Liver (tissue), 9 donors: ENCODE results near the gene TMEM89. TPM values are rescaled to one million over a fixed set of nuclear protein-coding genes. Genes with fewer than 3 reads are reported as not detected.

Experiments used
- DNase-seq: peaks from one replicate; pipeline ENCODE4 v3.0.0-alpha.2; 2017; ENCODE audit warnings: low spot score
- H3K27ac ChIP-seq, 2 donors: one replicate each; pipeline ENCODE4 v1.7.0; 2013; ENCODE audit warnings: inconsistent platforms in 2 of 2, low read length in 2 of 2, control low read depth in 1 of 2, low read depth in 1 of 2, mild to moderate bottlenecking in 1 of 2
- H3K27me3 ChIP-seq, 4 donors: one replicate each; pipeline versions ENCODE4 v1.6.1 to v1.7.0; 2013; ENCODE audit warnings: low read length in 3 of 4, inconsistent platforms in 1 of 4, mild to moderate bottlenecking in 1 of 4, moderate library complexity in 1 of 4; ENCODE audit not compliant: control insufficient read depth in 4 of 4, insufficient read depth in 4 of 4
- H3K36me3 ChIP-seq, 4 donors: one replicate each; pipeline versions ENCODE4 v1.6.1 to v1.7.0; 2013; ENCODE audit warnings: low read length in 3 of 4, mild to moderate bottlenecking in 3 of 4, low read depth in 1 of 4, moderate library complexity in 1 of 4; ENCODE audit not compliant: control insufficient read depth in 4 of 4, insufficient read depth in 3 of 4
- H3K4me1 ChIP-seq, 4 donors: one replicate each; pipeline versions ENCODE4 v1.6.1 to v1.7.0; 2013; ENCODE audit warnings: low read length in 3 of 4, mild to moderate bottlenecking in 3 of 4, moderate library complexity in 1 of 4; ENCODE audit not compliant: control insufficient read depth in 4 of 4, insufficient read depth in 4 of 4
- H3K4me3 ChIP-seq, 3 donors: one replicate each; pipeline versions ENCODE4 v1.6.1 to v1.7.0; 2013; ENCODE audit warnings: low read length in 3 of 3, control low read depth in 1 of 3, low read depth in 1 of 3, mild to moderate bottlenecking in 1 of 3
- H3K9ac ChIP-seq, 2 donors: one replicate each; pipeline ENCODE4 v1.7.0; 2013; ENCODE audit warnings: low read length in 2 of 2, mild to moderate bottlenecking in 2 of 2, moderate library complexity in 2 of 2, control low read depth in 1 of 2, low read depth in 1 of 2
- H3K9me3 ChIP-seq, 4 donors: one replicate each; pipeline versions ENCODE4 v1.6.1 to v1.7.0; 2013; ENCODE audit warnings: low read length in 3 of 4; ENCODE audit not compliant: control insufficient read depth in 4 of 4
- EGR1 ChIP-seq, 2 donors: IDR thresholded peaks; 2 replicates each; pipeline ENCODE4 v1.6.1; 2016 to 2018; ENCODE audit warnings: antibody characterized with exemption in 2 of 2, low read depth in 2 of 2
- GABPA ChIP-seq, 2 donors: IDR thresholded peaks in 1 of 2; conservative IDR thresholded peaks in 1 of 2; 2 replicates each; pipeline ENCODE4 v1.6.1; 2016; ENCODE audit warnings: antibody characterized with exemption in 2 of 2, mild to moderate bottlenecking in 1 of 2, moderate library complexity in 1 of 2
- HNF4A ChIP-seq, 2 donors: conservative IDR thresholded peaks; 2 replicates each; pipeline ENCODE4 v1.6.1; 2016; ENCODE audit warnings: antibody characterized with exemption in 2 of 2, mild to moderate bottlenecking in 2 of 2
- HNF4G ChIP-seq: IDR thresholded peaks from 2 replicates; pipeline ENCODE4 v1.6.1; 2016; ENCODE audit warnings: antibody characterized with exemption
- NR2F2 ChIP-seq: IDR thresholded peaks from 2 replicates; pipeline ENCODE4 v1.6.1; 2016; ENCODE audit warnings: antibody characterized with exemption
- RAD21 ChIP-seq, 2 donors: IDR thresholded peaks; 2 replicates each; pipeline ENCODE4 v1.6.1; 2016; ENCODE audit warnings: antibody characterized with exemption in 2 of 2, mild to moderate bottlenecking in 2 of 2
- RXRA ChIP-seq, 2 donors: IDR thresholded peaks; 2 replicates each; pipeline ENCODE4 v1.6.1; 2017 to 2018; ENCODE audit warnings: antibody characterized with exemption in 2 of 2, mild to moderate bottlenecking in 1 of 2
- SP1 ChIP-seq: IDR thresholded peaks from 2 replicates; pipeline ENCODE4 v1.6.1; 2018; ENCODE audit warnings: antibody characterized with exemption, mild to moderate bottlenecking
- TAF1 ChIP-seq: conservative IDR thresholded peaks from 2 replicates; pipeline ENCODE4 v1.6.1; 2016; ENCODE audit warnings: antibody characterized with exemption, mild to moderate bottlenecking
- YY1 ChIP-seq: IDR thresholded peaks from 2 replicates; pipeline ENCODE4 v1.6.1; 2016; ENCODE audit warnings: antibody characterized with exemption, mild to moderate bottlenecking
- WGBS: extraction: QIAGEN DNeasy Blood & Tissue Kit; methylation state at CpG from one replicate; pipeline ENCODE4 v1.1.7; 2013; 5-methylcytosine and 5-hydroxymethylcytosine counted together
- polyA plus RNA-seq, 2 donors: library from polyadenylated mRNA; stranded (reverse) in 1 of 2; unstranded in 1 of 2; fragments of 200-250 nt in 1 of 2; fragments of >200 nt in 1 of 2; fragmentation: Nextera tagmentation in 1 of 2; extraction: Ambion mirVana in 1 of 2; gene quantifications; one replicate each; pipeline versions ENCODE4 v1.2.1 to v1.2.3, GENCODE V29; 2013 to 2015
- total RNA-seq, 2 donors: library from RNA; depleted of rRNA; stranded (reverse); fragments of >200 nt; gene quantifications; one replicate each; pipeline ENCODE4 v1.2.3, GENCODE V29; 2014
- TF ChIP-seq, protein P1 (sequence below): IDR thresholded peaks from 2 replicates; pipeline ENCODE4 v1.6.1; 2016; ENCODE audit warnings: antibody characterized with exemption
- TF ChIP-seq, protein P2 (sequence below): IDR thresholded peaks from 2 replicates; pipeline ENCODE4 v1.6.1; 2016; ENCODE audit warnings: antibody characterized with exemption
- TF ChIP-seq, protein P3 (sequence below): IDR thresholded peaks from 2 replicates; pipeline ENCODE4 v1.6.1; 2016; ENCODE audit warnings: antibody characterized with exemption, mild to moderate bottlenecking
- TF ChIP-seq, protein P4 (sequence below): IDR thresholded peaks from 2 replicates; pipeline ENCODE4 v1.6.1; 2016; ENCODE audit warnings: antibody characterized with exemption
- donor health status: healthy.
- donor health status: healthy.
- donor health status: healthy.
- donor health status: healthy.
- donor health status: healthy.

TMEM89 gene
- total and polyA plus RNA-seq, 4 donors = not detected

DNA sequence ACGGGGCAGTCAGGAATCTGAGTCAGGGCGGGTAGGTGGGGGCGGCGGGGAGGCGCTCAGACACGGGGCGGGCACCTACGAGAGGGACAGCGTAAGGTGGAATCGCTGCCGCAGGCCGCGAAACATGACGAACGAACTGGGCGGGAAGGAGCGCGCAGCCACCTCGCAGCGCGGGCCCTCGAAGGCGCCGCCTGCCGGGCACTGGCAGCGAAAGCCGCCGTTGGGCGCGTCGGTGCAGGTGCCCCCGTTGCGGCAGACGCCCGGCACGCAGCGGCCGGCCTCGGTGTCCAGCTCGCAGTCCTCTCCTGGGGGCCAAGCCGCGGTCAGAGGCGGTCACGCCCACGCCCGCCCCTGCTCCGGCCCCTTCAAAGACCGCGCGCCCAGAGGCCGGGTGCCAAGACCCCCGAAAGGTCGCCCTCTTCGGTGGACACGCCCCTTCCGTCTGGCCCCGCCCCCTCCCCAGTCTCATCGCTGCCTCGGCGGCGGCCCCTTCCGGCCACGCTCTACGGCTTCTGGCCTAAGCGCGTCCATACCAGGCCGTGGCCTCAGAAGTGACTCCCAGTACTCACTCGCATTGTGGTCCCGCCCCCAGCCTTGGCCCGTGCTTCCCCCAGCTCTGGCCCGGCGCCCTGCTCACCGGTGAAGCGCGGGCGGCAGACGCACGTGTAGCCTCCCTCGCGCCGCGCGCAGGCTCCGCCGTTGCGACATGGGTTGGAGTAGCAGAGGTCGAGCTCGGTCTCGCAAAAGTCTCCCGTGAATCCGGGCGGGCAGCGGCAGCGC, 34.7 kb upstream of the TMEM89 start (continued):
- TF ChIP-seq, protein P1, sequence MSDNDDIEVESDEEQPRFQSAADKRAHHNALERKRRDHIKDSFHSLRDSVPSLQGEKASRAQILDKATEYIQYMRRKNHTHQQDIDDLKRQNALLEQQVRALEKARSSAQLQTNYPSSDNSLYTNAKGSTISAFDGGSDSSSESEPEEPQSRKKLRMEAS = no peak
- no peak for TF ChIP-seq RXRA (IDR thresholded peaks at IDR 0.05)
- TF ChIP-seq GABPA (IDR thresholded peaks at IDR 0.05 in 1 of 2, conservative IDR thresholded peaks at IDR 0.05 in 1 of 2) = peak in 1 of 2 donors; percentile 69

DNA sequence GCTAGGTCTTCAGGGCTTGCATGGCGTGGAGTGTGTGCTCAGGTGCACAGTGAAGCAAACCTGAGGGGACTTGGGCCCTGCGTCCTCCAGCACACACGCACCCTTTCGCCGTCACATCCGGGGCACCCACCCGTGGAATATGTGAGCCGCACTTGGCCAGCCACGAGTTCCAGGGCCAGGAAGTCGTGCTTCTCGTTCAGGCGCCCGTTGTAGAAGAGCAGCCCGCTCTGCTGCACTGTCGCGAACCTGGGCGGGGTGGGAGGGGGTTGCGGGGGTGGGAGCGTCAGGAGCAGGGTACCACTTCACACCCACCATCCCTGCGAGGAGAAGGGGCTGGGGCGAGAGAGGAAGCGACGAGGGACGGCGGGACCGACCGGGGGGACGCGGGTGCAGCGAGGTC, 34.0 kb upstream of the TMEM89 start:
- TF ChIP-seq NR2F2 = no peak
- TF ChIP-seq EGR1 (IDR thresholded peaks at IDR 0.05; ENCODE audit: low read depth in 2 of 2) = no peak
- no peak for TF ChIP-seq HNF4G
- TF ChIP-seq, protein P2, sequence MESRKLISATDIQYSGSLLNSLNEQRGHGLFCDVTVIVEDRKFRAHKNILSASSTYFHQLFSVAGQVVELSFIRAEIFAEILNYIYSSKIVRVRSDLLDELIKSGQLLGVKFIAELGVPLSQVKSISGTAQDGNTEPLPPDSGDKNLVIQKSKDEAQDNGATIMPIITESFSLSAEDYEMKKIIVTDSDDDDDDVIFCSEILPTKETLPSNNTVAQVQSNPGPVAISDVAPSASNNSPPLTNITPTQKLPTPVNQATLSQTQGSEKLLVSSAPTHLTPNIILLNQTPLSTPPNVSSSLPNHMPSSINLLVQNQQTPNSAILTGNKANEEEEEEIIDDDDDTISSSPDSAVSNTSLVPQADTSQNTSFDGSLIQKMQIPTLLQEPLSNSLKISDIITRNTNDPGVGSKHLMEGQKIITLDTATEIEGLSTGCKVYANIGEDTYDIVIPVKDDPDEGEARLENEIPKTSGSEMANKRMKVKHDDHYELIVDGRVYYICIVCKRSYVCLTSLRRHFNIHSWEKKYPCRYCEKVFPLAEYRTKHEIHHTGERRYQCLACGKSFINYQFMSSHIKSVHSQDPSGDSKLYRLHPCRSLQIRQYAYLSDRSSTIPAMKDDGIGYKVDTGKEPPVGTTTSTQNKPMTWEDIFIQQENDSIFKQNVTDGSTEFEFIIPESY = no peak
- Histone ChIP-seq H3K9ac (no peak overlapping the region), H3K9me3 (peaks cover 0 to under 1% (median 0%) of the 10 kb centered on the region in 4 donors), H3K4me3 (peak overlapping the region in 1 of 3 donors; percentile 59), H3K27me3 (no peaks in the 10 kb centered on the region), H3K36me3 (no peaks in the 10 kb centered on the region), H3K4me1 (peaks cover 0 to 9% (median under 1%) of the 10 kb centered on the region in 4 donors), H3K27ac (no peak overlapping the region)
- WGBS = 35% methylated on average over 30 of the region's 30 CpGs
- DNase-seq = no peak

DNA sequence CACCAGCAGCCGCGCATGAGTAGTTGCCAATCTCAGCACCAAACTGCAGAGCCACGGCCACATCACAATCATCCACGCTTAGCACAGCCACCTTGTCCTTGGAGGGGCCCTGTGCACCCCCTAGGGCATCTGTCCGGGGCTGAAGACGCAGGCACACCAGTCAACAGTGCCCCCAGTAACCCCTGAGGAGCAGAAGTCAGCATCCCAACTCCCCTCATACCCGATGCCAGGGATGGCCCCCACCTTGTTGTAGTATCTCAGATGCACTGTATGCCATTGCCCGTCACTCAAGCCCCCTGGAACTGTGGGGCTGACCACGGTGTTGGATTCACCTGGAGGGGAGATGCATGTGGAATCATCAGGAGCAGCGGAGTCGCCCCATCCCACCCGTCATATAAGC, 33.5 kb upstream of the TMEM89 start:
- H3K27ac ChIP-seq = no peak overlapping the region
- peaks cover 0 to 9% (median under 1%) of the 10 kb centered on the region in 4 donors for H3K4me1 ChIP-seq
- H3K4me3 ChIP-seq = no peak overlapping the region
- no peaks in the 10 kb centered on the region for H3K9me3 ChIP-seq
- WGBS = 97% methylated on average over 12 of the region's 12 CpGs
- no peaks in the 10 kb centered on the region for H3K36me3 ChIP-seq
- H3K27me3 ChIP-seq = no peaks in the 10 kb centered on the region
- no peak for DNase-seq
- no peak overlapping the region for H3K9ac ChIP-seq
- TF ChIP-seq YY1 = no peak
- TF ChIP-seq, protein P3, sequence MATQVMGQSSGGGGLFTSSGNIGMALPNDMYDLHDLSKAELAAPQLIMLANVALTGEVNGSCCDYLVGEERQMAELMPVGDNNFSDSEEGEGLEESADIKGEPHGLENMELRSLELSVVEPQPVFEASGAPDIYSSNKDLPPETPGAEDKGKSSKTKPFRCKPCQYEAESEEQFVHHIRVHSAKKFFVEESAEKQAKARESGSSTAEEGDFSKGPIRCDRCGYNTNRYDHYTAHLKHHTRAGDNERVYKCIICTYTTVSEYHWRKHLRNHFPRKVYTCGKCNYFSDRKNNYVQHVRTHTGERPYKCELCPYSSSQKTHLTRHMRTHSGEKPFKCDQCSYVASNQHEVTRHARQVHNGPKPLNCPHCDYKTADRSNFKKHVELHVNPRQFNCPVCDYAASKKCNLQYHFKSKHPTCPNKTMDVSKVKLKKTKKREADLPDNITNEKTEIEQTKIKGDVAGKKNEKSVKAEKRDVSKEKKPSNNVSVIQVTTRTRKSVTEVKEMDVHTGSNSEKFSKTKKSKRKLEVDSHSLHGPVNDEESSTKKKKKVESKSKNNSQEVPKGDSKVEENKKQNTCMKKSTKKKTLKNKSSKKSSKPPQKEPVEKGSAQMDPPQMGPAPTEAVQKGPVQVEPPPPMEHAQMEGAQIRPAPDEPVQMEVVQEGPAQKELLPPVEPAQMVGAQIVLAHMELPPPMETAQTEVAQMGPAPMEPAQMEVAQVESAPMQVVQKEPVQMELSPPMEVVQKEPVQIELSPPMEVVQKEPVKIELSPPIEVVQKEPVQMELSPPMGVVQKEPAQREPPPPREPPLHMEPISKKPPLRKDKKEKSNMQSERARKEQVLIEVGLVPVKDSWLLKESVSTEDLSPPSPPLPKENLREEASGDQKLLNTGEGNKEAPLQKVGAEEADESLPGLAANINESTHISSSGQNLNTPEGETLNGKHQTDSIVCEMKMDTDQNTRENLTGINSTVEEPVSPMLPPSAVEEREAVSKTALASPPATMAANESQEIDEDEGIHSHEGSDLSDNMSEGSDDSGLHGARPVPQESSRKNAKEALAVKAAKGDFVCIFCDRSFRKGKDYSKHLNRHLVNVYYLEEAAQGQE = no peak
- no peak for TF ChIP-seq HNF4G
- TF ChIP-seq RAD21 (IDR thresholded peaks at IDR 0.05) = no peak
- TF ChIP-seq HNF4A (conservative IDR thresholded peaks at IDR 0.05) = no peak
- no peak for TF ChIP-seq GABPA (IDR thresholded peaks at IDR 0.05 in 1 of 2, conservative IDR thresholded peaks at IDR 0.05 in 1 of 2)
- TF ChIP-seq RXRA (IDR thresholded peaks at IDR 0.05) = no peak
- TF ChIP-seq SP1 = no peak
- TF ChIP-seq, protein P4, sequence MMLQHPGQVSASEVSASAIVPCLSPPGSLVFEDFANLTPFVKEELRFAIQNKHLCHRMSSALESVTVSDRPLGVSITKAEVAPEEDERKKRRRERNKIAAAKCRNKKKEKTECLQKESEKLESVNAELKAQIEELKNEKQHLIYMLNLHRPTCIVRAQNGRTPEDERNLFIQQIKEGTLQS = no peak
- no peak for TF ChIP-seq TAF1
